Lower lobe of right lung (tissue), 2 donors: Measurements from ENCODE around the gene DRG2. TPM values are rescaled to one million over a fixed set of nuclear protein-coding genes. Genes with fewer than 3 reads are reported as not detected.
A peak's percentile ranks its signal among the peaks of the same experiment; 100 is the strongest.

Experiments used
- ATAC-seq, 2 donors: fragments of 200-7000 bp; cut with Tn5 transposase; one replicate each; pipeline ENCODE4 v1.9.1; 2020 to 2022; ENCODE audit warnings: mild to moderate bottlenecking in 2 of 2, moderate library complexity in 2 of 2
- DNase-seq: peaks from one replicate; pipeline ENCODE4 v3.0.0-alpha.2; 2020
- H3K27ac ChIP-seq: fragments of 200-600 bp; one replicate; pipeline ENCODE4 v1.8.0; 2022
- H3K27me3 ChIP-seq: fragments of 200-600 bp; one replicate; pipeline ENCODE4 v1.8.0; 2022; ENCODE audit warnings: low read depth
- H3K36me3 ChIP-seq: fragments of 200-600 bp; one replicate; pipeline ENCODE4 v1.8.0; 2022; ENCODE audit warnings: mild to moderate bottlenecking
- H3K4me1 ChIP-seq: fragments of 200-600 bp; one replicate; pipeline ENCODE4 v1.8.0; 2022
- H3K4me3 ChIP-seq: fragments of 200-600 bp; one replicate; pipeline ENCODE4 v1.8.0; 2022; ENCODE audit warnings: mild to moderate bottlenecking
- H3K9me3 ChIP-seq: fragments of 200-600 bp; one replicate; pipeline ENCODE4 v1.8.0; 2022
- intact Hi-C: fragments of 100-400 bp; cut with DNase I; formaldehyde crosslinking; loops from one replicate; pipeline ENCODE4 v1.11.0; 2022
- total RNA-seq: library from RNA; stranded (reverse); fragmentation: NEBNext Ultra II Directional; extraction: Animal tissue kit (Norgen Biotek cat#: 25700); gene quantifications from one replicate; pipeline ENCODE4 v1.2.1, GENCODE V29; 2021
- TF ChIP-seq, protein P1 (sequence below): fragments of 200-600 bp; IDR thresholded peaks from one replicate; pipeline ENCODE4 v1.8.0; 2022; ENCODE audit warnings: antibody characterized with exemption, mild to moderate bottlenecking
- donor health status: DM: no; HTN: yes; CAD: no; lungs with severe emphysema.

Gene DRG2
- total RNA-seq, 1 donor from 2014 or later: 29.2 TPM

GRCh38 chr17:18129041-18129502 is 41.3 kb downstream of the DRG2 start:
- peak; percentile 81 to 85 for ATAC-seq
- peak; percentile 68 for DNase-seq
- no peak overlapping the region for H3K4me3 ChIP-seq

DNA sequence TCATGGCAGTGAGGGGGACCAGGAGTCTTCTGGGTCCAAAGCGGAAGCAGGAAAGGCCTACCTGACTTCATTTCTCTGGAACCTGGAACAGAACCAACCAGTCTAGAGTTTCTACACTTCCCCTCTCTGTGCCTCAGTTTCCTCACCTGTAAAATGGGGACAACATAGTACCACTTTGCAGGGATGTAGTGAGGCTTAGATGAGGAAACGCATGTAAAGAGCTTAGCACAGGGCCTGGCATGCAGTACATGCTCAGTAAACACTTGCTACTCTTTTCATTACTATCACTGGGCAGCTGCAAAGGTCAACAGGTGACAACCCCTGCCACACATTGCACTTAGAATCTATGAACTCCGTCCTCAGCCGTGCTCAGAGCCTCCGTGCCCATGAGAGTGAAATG is 45.0 kb downstream of the DRG2 start:
- H3K27ac ChIP-seq: no peak overlapping the region
- TF ChIP-seq, protein P1, sequence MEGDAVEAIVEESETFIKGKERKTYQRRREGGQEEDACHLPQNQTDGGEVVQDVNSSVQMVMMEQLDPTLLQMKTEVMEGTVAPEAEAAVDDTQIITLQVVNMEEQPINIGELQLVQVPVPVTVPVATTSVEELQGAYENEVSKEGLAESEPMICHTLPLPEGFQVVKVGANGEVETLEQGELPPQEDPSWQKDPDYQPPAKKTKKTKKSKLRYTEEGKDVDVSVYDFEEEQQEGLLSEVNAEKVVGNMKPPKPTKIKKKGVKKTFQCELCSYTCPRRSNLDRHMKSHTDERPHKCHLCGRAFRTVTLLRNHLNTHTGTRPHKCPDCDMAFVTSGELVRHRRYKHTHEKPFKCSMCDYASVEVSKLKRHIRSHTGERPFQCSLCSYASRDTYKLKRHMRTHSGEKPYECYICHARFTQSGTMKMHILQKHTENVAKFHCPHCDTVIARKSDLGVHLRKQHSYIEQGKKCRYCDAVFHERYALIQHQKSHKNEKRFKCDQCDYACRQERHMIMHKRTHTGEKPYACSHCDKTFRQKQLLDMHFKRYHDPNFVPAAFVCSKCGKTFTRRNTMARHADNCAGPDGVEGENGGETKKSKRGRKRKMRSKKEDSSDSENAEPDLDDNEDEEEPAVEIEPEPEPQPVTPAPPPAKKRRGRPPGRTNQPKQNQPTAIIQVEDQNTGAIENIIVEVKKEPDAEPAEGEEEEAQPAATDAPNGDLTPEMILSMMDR: no peak
- intact Hi-C loops: no loop called here

More at GRCh38 chr17:18129041-18129502, 41.3 kb downstream of the DRG2 start:
- Histone ChIP-seq H3K27ac (no peak overlapping the region), H3K9me3 (no peaks in the 10 kb centered on the region), H3K4me1 (no peaks in the 10 kb centered on the region), H3K27me3 (no peaks in the 10 kb centered on the region), H3K36me3 (no peaks in the 10 kb centered on the region)
- TF ChIP-seq, protein P1: no peak
- intact Hi-C loops: no loop called here

GRCh38 chr17:18136357-18136756 is 48.6 kb downstream of the DRG2 start:
- intact Hi-C loops: no loop called here
- TF ChIP-seq, protein P1: no peak
- Histone ChIP-seq H3K4me3 (no peak overlapping the region), H3K27ac (no peak overlapping the region), H3K27me3 (no peaks in the 10 kb centered on the region), H3K9me3 (no peaks in the 10 kb centered on the region), H3K4me1 (no peaks in the 10 kb centered on the region), H3K36me3 (no peaks in the 10 kb centered on the region)
- ATAC-seq: no peak
- DNase-seq: no peak

More for the DNA sequence above, 45.0 kb downstream of the DRG2 start:
- no peaks in the 10 kb centered on the region for H3K27me3 ChIP-seq
- no peaks in the 10 kb centered on the region for H3K4me1 ChIP-seq
- DNase-seq: no peak
- no peak for ATAC-seq
- H3K36me3 ChIP-seq: no peaks in the 10 kb centered on the region
- H3K9me3 ChIP-seq: no peaks in the 10 kb centered on the region
- H3K4me3 ChIP-seq: no peak overlapping the region

GRCh38 chr17:18138065-18138749 is 50.5 kb downstream of the DRG2 start:
- no peaks in the 10 kb centered on the region for H3K4me1 ChIP-seq
- H3K36me3 ChIP-seq: no peaks in the 10 kb centered on the region
- H3K27ac ChIP-seq: no peak overlapping the region
- no peak overlapping the region for H3K4me3 ChIP-seq
- H3K9me3 ChIP-seq: no peaks in the 10 kb centered on the region
- ATAC-seq (no peak), DNase-seq (no peak)
- intact Hi-C loops: no loop called here
- TF ChIP-seq, protein P1: no peak
- no peaks in the 10 kb centered on the region for H3K27me3 ChIP-seq

GRCh38 chr17:18139092-18139491 is 51.3 kb downstream of the DRG2 start:
- TF ChIP-seq, protein P1: no peak
- no peak overlapping the region for H3K27ac ChIP-seq
- no peak overlapping the region for H3K4me3 ChIP-seq
- DNase-seq (no peak), ATAC-seq (no peak)
- intact Hi-C loops: no loop called here
- no peaks in the 10 kb centered on the region for H3K9me3 ChIP-seq
- no peaks in the 10 kb centered on the region for H3K36me3 ChIP-seq
- H3K27me3 ChIP-seq: no peaks in the 10 kb centered on the region
- no peaks in the 10 kb centered on the region for H3K4me1 ChIP-seq
